Activated CD4-positive, alpha-beta T cell treated with anti-CD3 and anti-CD28 coated beads for 36 hours (primary cell): ENCODE measurements around the gene SELL. TPM values are rescaled to one million over a fixed set of nuclear protein-coding genes. Genes with fewer than 3 reads are reported as not detected.

Experiments
- ATAC-seq: fragments of 200-7000 bp; cut with Tn5 transposase; one replicate; pipeline ENCODE4 v1.10.0; 2021; ENCODE audit warnings: mild to moderate bottlenecking, moderate library complexity
- CTCF ChIA-PET: fragments of 350-600 bp; sonication (Branson Sonifier 250); formaldehyde crosslinking; loops from one replicate; lab custom pipeline; 2021; ENCODE audit warnings: antibody characterized with exemption; lab: Charles Lee
- POLR2A ChIA-PET: fragments of 350-600 bp; sonication (Branson Sonifier 250); formaldehyde crosslinking; loops from one replicate; lab custom pipeline; 2021; ENCODE audit warnings: antibody characterized with exemption, inconsistent platforms; lab: Charles Lee
- DNase-seq: peaks from one replicate; pipeline ENCODE4 v3.0.0-alpha.2; 2020
- H3K27ac Mint-ChIP-seq: one replicate; pipeline ENCODE4 v1.8.0; 2021; ENCODE audit warnings: mixed read lengths
- H3K27me3 Mint-ChIP-seq: one replicate; pipeline ENCODE4 v1.8.0; 2021; ENCODE audit warnings: mixed read lengths
- H3K36me3 Mint-ChIP-seq: one replicate; pipeline ENCODE4 v1.8.0; 2021; ENCODE audit warnings: low read depth, mixed read lengths
- H3K4me1 Mint-ChIP-seq: one replicate; pipeline ENCODE4 v1.8.0; 2021; ENCODE audit warnings: mixed read lengths
- H3K4me3 Mint-ChIP-seq: one replicate; pipeline ENCODE4 v1.8.0; 2021; ENCODE audit warnings: mild to moderate bottlenecking, moderate library complexity, mixed read lengths
- H3K9me3 Mint-ChIP-seq: one replicate; pipeline ENCODE4 v1.8.0; 2021; ENCODE audit warnings: low read depth, mixed read lengths
- intact Hi-C, 2 experiments: fragments of 100-400 bp; cut with DNase I in 1 of 2; cut with micrococcal nuclease in 1 of 2; formaldehyde crosslinking; loops; one replicate each; pipeline versions ENCODE4 v1.14.2 to v1.15.1; 2022 to 2024; cut with DNase I, micrococcal nuclease
- total RNA-seq, 2 experiments: library from RNA; stranded (reverse); gene quantifications; one replicate each; pipeline ENCODE4 v1.2.3, GENCODE V29; 2021

The SELL gene
- total RNA-seq = 100 to 1,000 TPM; 206 to 262 TPM

GRCh38 chr1:169711469-169712308 lies at the start of gene SELL:
Gene SELL, minus strand, starts transcription at chr1:169711620. Its CDS starts 122 bp downstream, at chr1:169711498.
- CTCF ChIA-PET = interaction anchor here (0.6 to 4.4 kb wide), 50 partner anchors 9 to 321 kb away, joined by 3 to 119 read pairs (median 5); partner anchors contain the start of genes F5, METTL18 and SLC19A2
- DNase-seq = peak; percentile 86
- intact Hi-C loops = loop anchor here (1.0 to 10.0 kb wide), 11 partner anchors 17 to 823 kb away; partner anchors contain the start of genes F5 (in 2 of the 2), METTL18 (in 2 of the 2), BLZF1 (in 1 of the 2) and GORAB (in 1 of the 2)
- Mint-ChIP-seq H3K4me1 (peaks cover 23% of the 10 kb centered on the region), H3K4me3 (peak within 1 kb of the TSS; percentile 83), H3K27me3 (peaks cover 4% of the 10 kb centered on the region), H3K36me3 (peaks cover 28% of the 10 kb centered on the region), H3K9me3 (peaks cover 2% of the 10 kb centered on the region), H3K27ac (peak within 1 kb of the TSS; percentile 93)
- POLR2A ChIA-PET = interaction anchor here (0.6 to 1.1 kb wide), 3 partner anchors 11 to 147 kb away, joined by 3 to 9 read pairs (median 4); partner anchors contain the start of gene F5
- ATAC-seq = peak; percentile 77

- Mint-ChIP-seq H3K27ac (no peak overlapping the region), H3K9me3 (peaks cover 2% of the 10 kb centered on the region), H3K27me3 (no peaks in the 10 kb centered on the region), H3K4me1 (no peaks in the 10 kb centered on the region), H3K36me3 (no peaks in the 10 kb centered on the region), H3K4me3 (no peak overlapping the region)
- POLR2A ChIA-PET = no interaction called here
- ATAC-seq = no peak
- DNase-seq = no peak
- intact Hi-C loops = no loop called here
- CTCF ChIA-PET = interaction anchor here (1.3 kb wide), 1 partner anchor 10 kb away, joined by 4 read pairs; no protein-coding TSS in a partner anchor
Measured at GRCh38 chr1:169759038-169759437, 47.6 kb upstream of the SELL start.

- DNase-seq (no peak), ATAC-seq (peak; percentile 19)
- POLR2A ChIA-PET = no interaction called here
- Mint-ChIP-seq H3K27ac (no peak overlapping the region), H3K27me3 (no peaks in the 10 kb centered on the region), H3K9me3 (no peaks in the 10 kb centered on the region), H3K36me3 (no peaks in the 10 kb centered on the region), H3K4me3 (no peak overlapping the region), H3K4me1 (no peaks in the 10 kb centered on the region)
- intact Hi-C loops = no loop called here
- CTCF ChIA-PET = no interaction called here
Measured at GRCh38 chr1:169753549-169753948, 42.1 kb upstream of the SELL start.

GRCh38 chr1:169750041-169750440 lies 38.6 kb upstream of the SELL start:
- DNase-seq (no peak), ATAC-seq (no peak)
- ChIA-PET CTCF (interaction anchor here (1.4 kb wide), 1 partner anchor 9 kb away, joined by 4 read pairs; no protein-coding TSS in a partner anchor), POLR2A (no interaction called here)
- H3K27ac Mint-ChIP-seq = no peak overlapping the region
- no peaks in the 10 kb centered on the region for H3K4me1 Mint-ChIP-seq
- no peaks in the 10 kb centered on the region for H3K36me3 Mint-ChIP-seq
- H3K27me3 Mint-ChIP-seq = no peaks in the 10 kb centered on the region
- H3K9me3 Mint-ChIP-seq = no peaks in the 10 kb centered on the region
- no peak overlapping the region for H3K4me3 Mint-ChIP-seq
- intact Hi-C loops = no loop called here

- intact Hi-C loops = no loop called here
Measured at GRCh38 chr1:169746550-169746949, 35.1 kb upstream of the SELL start.

GRCh38 chr1:169745015-169745861 lies 33.8 kb upstream of the SELL start:
- ATAC-seq (no peak), DNase-seq (no peak)
- Mint-ChIP-seq H3K4me1 (no peaks in the 10 kb centered on the region), H3K36me3 (no peaks in the 10 kb centered on the region), H3K4me3 (no peak overlapping the region), H3K27ac (no peak overlapping the region), H3K27me3 (peaks cover 7% of the 10 kb centered on the region), H3K9me3 (peaks cover 4% of the 10 kb centered on the region)
- CTCF ChIA-PET = no interaction called here
- intact Hi-C loops = no loop called here
- POLR2A ChIA-PET = no interaction called here

More at GRCh38 chr1:169746550-169746949, 35.1 kb upstream of the SELL start:
- Mint-ChIP-seq H3K4me1 (no peaks in the 10 kb centered on the region), H3K36me3 (no peaks in the 10 kb centered on the region), H3K27me3 (peaks cover 3% of the 10 kb centered on the region), H3K27ac (no peak overlapping the region), H3K4me3 (no peak overlapping the region), H3K9me3 (peaks cover 4% of the 10 kb centered on the region)
- CTCF ChIA-PET = no interaction called here
- DNase-seq (no peak), ATAC-seq (no peak)
- POLR2A ChIA-PET = no interaction called here

- no peak for ATAC-seq
- CTCF ChIA-PET = interaction anchor here (0.7 kb wide), 1 partner anchor 8 kb away, joined by 3 read pairs; no protein-coding TSS in a partner anchor
- no peaks in the 10 kb centered on the region for H3K36me3 Mint-ChIP-seq
Measured at GRCh38 chr1:169741666-169742394, 30.4 kb upstream of the SELL start.

GRCh38 chr1:169739980-169740379 lies 28.6 kb upstream of the SELL start:
- Mint-ChIP-seq H3K27ac (no peak overlapping the region), H3K4me1 (no peaks in the 10 kb centered on the region)

More at GRCh38 chr1:169741666-169742394, 30.4 kb upstream of the SELL start:
- peaks cover 8% of the 10 kb centered on the region for H3K27me3 Mint-ChIP-seq
- H3K27ac Mint-ChIP-seq = no peak overlapping the region
- no peaks in the 10 kb centered on the region for H3K4me1 Mint-ChIP-seq
- H3K9me3 Mint-ChIP-seq = peaks cover 4% of the 10 kb centered on the region
- H3K4me3 Mint-ChIP-seq = no peak overlapping the region
- intact Hi-C loops = no loop called here
- no peak for DNase-seq
- POLR2A ChIA-PET = no interaction called here

GRCh38 chr1:169733924-169734323 lies 22.5 kb upstream of the SELL start, which contains the start of gene SELE:
Gene SELE, minus strand, starts transcription at chr1:169734079. Its CDS starts 467 bp downstream, at chr1:169733612.
- ATAC-seq (no peak), DNase-seq (no peak)
- Mint-ChIP-seq H3K4me3 (no peak within 1 kb of the TSS), H3K27me3 (peaks cover 6% of the 10 kb centered on the region), H3K4me1 (no peaks in the 10 kb centered on the region), H3K9me3 (no peaks in the 10 kb centered on the region), H3K36me3 (no peaks in the 10 kb centered on the region), H3K27ac (no peak within 1 kb of the TSS)
- intact Hi-C loops = no loop called here
- CTCF ChIA-PET = interaction anchor here (0.6 to 0.7 kb wide), 2 partner anchors 8 to 141 kb away, joined by 3 to 4 read pairs; no protein-coding TSS in a partner anchor
- POLR2A ChIA-PET = no interaction called here

More at GRCh38 chr1:169739980-169740379, 28.6 kb upstream of the SELL start:
- H3K36me3 Mint-ChIP-seq = no peaks in the 10 kb centered on the region
- no peak for DNase-seq
- ChIA-PET POLR2A (no interaction called here), CTCF (interaction anchor here (0.6 to 1.1 kb wide), 3 partner anchors 24 to 1755 kb away, joined by 3 to 4 read pairs (median 3); no protein-coding TSS in a partner anchor)
- H3K4me3 Mint-ChIP-seq = no peak overlapping the region
- peaks cover 11% of the 10 kb centered on the region for H3K27me3 Mint-ChIP-seq
- no peak for ATAC-seq
- H3K9me3 Mint-ChIP-seq = peaks cover 4% of the 10 kb centered on the region
- intact Hi-C loops = no loop called here

GRCh38 chr1:169731446-169731845 lies 20.0 kb upstream of the SELL start:
- intact Hi-C loops = no loop called here
- CTCF ChIA-PET = interaction anchor here (0.6 to 1.0 kb wide), 2 partner anchors 11 to 177 kb away, joined by 3 read pairs; no protein-coding TSS in a partner anchor
- POLR2A ChIA-PET = no interaction called here

More at GRCh38 chr1:169731446-169731845, 20.0 kb upstream of the SELL start:
- peaks cover 4% of the 10 kb centered on the region for H3K27me3 Mint-ChIP-seq
- DNase-seq = no peak
- no peak for ATAC-seq
- H3K27ac Mint-ChIP-seq = no peak overlapping the region
- no peaks in the 10 kb centered on the region for H3K9me3 Mint-ChIP-seq
- no peaks in the 10 kb centered on the region for H3K4me1 Mint-ChIP-seq
- no peaks in the 10 kb centered on the region for H3K36me3 Mint-ChIP-seq
- no peak overlapping the region for H3K4me3 Mint-ChIP-seq
